Measurements from ENCODE around the gene PGA5.

Gene PGA5

GRCh38 chr11:61256710-61257482 is 15.9 kb downstream of the PGA5 start:
- no peak overlapping the region for H3K9ac ChIP-seq
- peak overlapping the region in 6 of 11 experiments; percentile 6 to 70 (median 43); a peak in 11 of 22 replicates for H3K4me2 ChIP-seq
- TF ChIP-seq Cebpa-rat (IDR thresholded peaks at IDR 0.05) = no peak

GRCh38 chr11:61258546-61258945 is 17.6 kb downstream of the PGA5 start:
- H3K4me3 ChIP-seq = no peak overlapping the region
- peaks cover 23 to 38% (median 28%) of the 10 kb centered on the region in 10 experiments for H3K4me1 ChIP-seq
- H3K27ac ChIP-seq = no peak overlapping the region
- no peak overlapping the region for H3K4me2 ChIP-seq
- peaks cover 23 to 90% (median 75%) of the 10 kb centered on the region in 11 experiments for H3K36me3 ChIP-seq
- H3K9ac ChIP-seq = no peak overlapping the region
- H4K20me1 ChIP-seq = peaks cover 0 to 46% (median 26%) of the 10 kb centered on the region in 11 experiments; a peak in 12 of 22 replicates
- H3K27me3 ChIP-seq = no peaks in the 10 kb centered on the region
- no peaks in the 10 kb centered on the region for H3K9me3 ChIP-seq (replicated peaks in 1 of 11)
- TF ChIP-seq Cebpa-rat (IDR thresholded peaks at IDR 0.05) = no peak

More at GRCh38 chr11:61256710-61257482, 15.9 kb downstream of the PGA5 start:
- H3K36me3 ChIP-seq = peaks cover 18 to 79% (median 58%) of the 10 kb centered on the region in 11 experiments
- H3K27ac ChIP-seq = peak overlapping the region in 7 of 11 experiments; percentile 3 to 46 (median 27); a peak in 9 of 22 replicates
- H3K4me3 ChIP-seq = no peak overlapping the region
- H3K27me3 ChIP-seq = no peaks in the 10 kb centered on the region
- H3K9me3 ChIP-seq (replicated peaks in 1 of 11) = no peaks in the 10 kb centered on the region
- peaks cover 0 to 46% (median 26%) of the 10 kb centered on the region in 11 experiments; a peak in 12 of 22 replicates for H4K20me1 ChIP-seq
- peaks cover 29 to 54% (median 37%) of the 10 kb centered on the region in 10 experiments for H3K4me1 ChIP-seq

- TF ChIP-seq Cebpa-rat (IDR thresholded peaks at IDR 0.05) = no peak
- peaks cover 0 to 44% (median 24%) of the 10 kb centered on the region in 11 experiments; a peak in 12 of 22 replicates for H4K20me1 ChIP-seq
- no peak overlapping the region for H3K4me2 ChIP-seq
- no peaks in the 10 kb centered on the region for H3K27me3 ChIP-seq
- no peak overlapping the region for H3K4me3 ChIP-seq
- H3K27ac ChIP-seq = no peak overlapping the region
- peaks cover 20 to 30% (median 27%) of the 10 kb centered on the region in 10 experiments for H3K4me1 ChIP-seq
- no peak overlapping the region for H3K9ac ChIP-seq
- peaks cover 25 to 91% (median 82%) of the 10 kb centered on the region in 11 experiments for H3K36me3 ChIP-seq
- no peaks in the 10 kb centered on the region for H3K9me3 ChIP-seq (replicated peaks in 1 of 11)
These were observed 18.4 kb downstream of the PGA5 start for GRCh38 chr11:61259363-61259762.

GRCh38 chr11:61264371-61264770 is 23.4 kb downstream of the PGA5 start:
- Histone ChIP-seq H3K27me3 (no peaks in the 10 kb centered on the region), H3K4me3 (no peak overlapping the region), H3K4me2 (no peak overlapping the region), H3K4me1 (peaks cover 0 to 18% (median 0%) of the 10 kb centered on the region in 10 experiments; a peak in 8 of 20 replicates), H3K36me3 (peaks cover 28 to 100% (median 96%) of the 10 kb centered on the region in 11 experiments), H3K27ac (no peak overlapping the region), H4K20me1 (peaks cover 0 to 8% (median 0%) of the 10 kb centered on the region in 11 experiments; a peak in 6 of 22 replicates), H3K9me3 (replicated peaks in 1 of 11) (no peaks in the 10 kb centered on the region), H3K9ac (no peak overlapping the region)
- no peak for TF ChIP-seq Cebpa-rat (IDR thresholded peaks at IDR 0.05)

- no peak overlapping the region for H3K27ac ChIP-seq
- no peak overlapping the region for H3K4me2 ChIP-seq
- no peaks in the 10 kb centered on the region for H3K27me3 ChIP-seq
- H3K9me3 ChIP-seq (replicated peaks in 1 of 11) = no peaks in the 10 kb centered on the region
- peaks cover 0 to 11% (median 0%) of the 10 kb centered on the region in 11 experiments; a peak in 5 of 22 replicates for H4K20me1 ChIP-seq
- peaks cover 0 to 18% (median 0%) of the 10 kb centered on the region in 10 experiments; a peak in 8 of 20 replicates for H3K4me1 ChIP-seq
- H3K9ac ChIP-seq = no peak overlapping the region
- H3K4me3 ChIP-seq = no peak overlapping the region
- TF ChIP-seq Cebpa-rat (IDR thresholded peaks at IDR 0.05) = no peak
- H3K36me3 ChIP-seq = peaks cover 24 to 100% (median 96%) of the 10 kb centered on the region in 11 experiments; a peak in 21 of 22 replicates
These were observed 23.8 kb downstream of the PGA5 start for GRCh38 chr11:61264795-61265194.

- no peak for TF ChIP-seq Cebpa-rat (IDR thresholded peaks at IDR 0.05)
- no peak overlapping the region for H3K4me2 ChIP-seq
- no peak overlapping the region for H3K27ac ChIP-seq
These were observed 24.4 kb downstream of the PGA5 start for GRCh38 chr11:61265357-61265756.

GRCh38 chr11:61266602-61267001 is 25.6 kb downstream of the PGA5 start:
- H4K20me1 ChIP-seq = peaks cover 0 to 11% (median 0%) of the 10 kb centered on the region in 11 experiments; a peak in 5 of 22 replicates
- peaks cover 28 to 100% (median 95%) of the 10 kb centered on the region in 11 experiments for H3K36me3 ChIP-seq
- no peaks in the 10 kb centered on the region for H3K27me3 ChIP-seq
- peaks cover 0 to 30% (median 0%) of the 10 kb centered on the region in 10 experiments; a peak in 8 of 20 replicates for H3K4me1 ChIP-seq
- H3K9ac ChIP-seq = no peak overlapping the region
- peak overlapping the region in 3 of 11 experiments; percentile 26 to 37 (median 32); a peak in 4 of 22 replicates for H3K4me2 ChIP-seq
- H3K4me3 ChIP-seq = no peak overlapping the region
- H3K9me3 ChIP-seq (replicated peaks in 1 of 11) = no peaks in the 10 kb centered on the region
- H3K27ac ChIP-seq = no peak overlapping the region
- no peak for TF ChIP-seq Cebpa-rat (IDR thresholded peaks at IDR 0.05)

More at GRCh38 chr11:61265357-61265756, 24.4 kb downstream of the PGA5 start:
- peaks cover 0 to 18% (median 0%) of the 10 kb centered on the region in 10 experiments; a peak in 8 of 20 replicates for H3K4me1 ChIP-seq
- no peaks in the 10 kb centered on the region for H3K27me3 ChIP-seq
- no peaks in the 10 kb centered on the region for H3K9me3 ChIP-seq (replicated peaks in 1 of 11)
- H3K36me3 ChIP-seq = peaks cover 24 to 100% (median 95%) of the 10 kb centered on the region in 11 experiments; a peak in 21 of 22 replicates
- no peak overlapping the region for H3K9ac ChIP-seq
- no peak overlapping the region for H3K4me3 ChIP-seq
- peaks cover 0 to 11% (median 0%) of the 10 kb centered on the region in 11 experiments; a peak in 5 of 22 replicates for H4K20me1 ChIP-seq

GRCh38 chr11:61267437-61267841 is 26.5 kb downstream of the PGA5 start:
- Histone ChIP-seq H3K4me2 (peak overlapping the region in 3 of 11 experiments; percentile 26 to 37 (median 32); a peak in 7 of 22 replicates), H4K20me1 (peaks cover 0 to 11% (median 0%) of the 10 kb centered on the region in 11 experiments; a peak in 6 of 22 replicates), H3K27ac (peak overlapping the region in 2 of 11 experiments; percentile 13 to 16; a peak in 2 of 22 replicates), H3K36me3 (peaks cover 30 to 100% (median 91%) of the 10 kb centered on the region in 11 experiments), H3K4me3 (no peak overlapping the region), H3K9ac (0 out of 22 replicates have a peak overlapping the region, but pooled peaks of 2 of the 11 experiments have one; percentile 9 to 40), H3K9me3 (replicated peaks in 1 of 11) (no peaks in the 10 kb centered on the region), H3K4me1 (peaks cover 0 to 39% (median 4%) of the 10 kb centered on the region in 10 experiments; a peak in 14 of 20 replicates), H3K27me3 (no peaks in the 10 kb centered on the region)
- TF ChIP-seq Cebpa-rat (IDR thresholded peaks at IDR 0.05) = no peak
